Breast epithelium (tissue), 3 donors: ENCODE data around the gene ZMAT5.

Experiments used
- CTCF ChIP-seq, 3 donors: fragments of 450-650 bp; IDR thresholded peaks; one replicate each; pipeline ENCODE4 v1.5.1; 2016 to 2017; ENCODE audit warnings: antibody characterized with exemption in 3 of 3, mild to moderate bottlenecking in 3 of 3, moderate library complexity in 3 of 3
- POLR2A ChIP-seq: fragments of 450-650 bp; IDR thresholded peaks from one replicate; pipeline ENCODE4 v1.6.1; 2016; ENCODE audit warnings: antibody characterized with exemption, mild to moderate bottlenecking, moderate library complexity

- TF ChIP-seq CTCF (IDR thresholded peaks at IDR 0.05) (no peak), POLR2A (no peak)
Observed at GRCh38 chr22:29716814-29717545, 49.8 kb downstream of the ZMAT5 start.
